ENCODE data around the gene PGAP6. TPM values are rescaled to one million over a fixed set of nuclear protein-coding genes. Genes with fewer than 3 reads are reported as not detected.
A peak's percentile ranks its signal among the peaks of the same experiment; 100 is the strongest.

The PGAP6 gene
- total and polyA plus RNA-seq, 2 of the 13 experiments (the other 11 are each of a cell fraction or from before 2014, with no cell fraction given) = 52.7 to 136 TPM

DNA sequence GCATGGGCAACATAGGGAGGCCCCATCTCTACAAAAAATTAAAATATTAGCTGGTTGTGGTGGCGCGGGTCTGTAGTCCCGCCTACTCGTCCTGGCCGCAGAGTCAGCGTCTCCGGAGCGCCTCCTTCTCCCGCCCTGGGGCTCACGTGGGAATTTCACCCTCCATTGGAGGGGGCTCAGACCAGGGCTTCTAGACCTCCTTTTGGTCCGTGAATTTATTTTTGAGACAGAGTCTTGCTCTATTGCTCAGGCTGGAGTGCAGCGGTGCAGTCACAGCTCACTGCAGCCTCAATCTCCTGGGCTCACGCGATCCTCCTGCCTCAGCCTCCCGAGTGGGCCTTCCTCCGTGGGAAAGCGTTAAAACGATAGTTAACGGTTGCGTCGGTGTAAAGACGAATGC lies 14.8 kb upstream of the PGAP6 start:
- Histone ChIP-seq H3K9me3 (ENCODE audit: low read length) (no peaks in the 10 kb centered on the region), H3K4me1 (ENCODE audit: insufficient read depth, low read length) (peaks cover 37% of the 10 kb centered on the region), H3K4me2 (ENCODE audit: low read depth, low read length) (peak overlapping the region; percentile 99), H3K27me3 (ENCODE audit: control insufficient read depth in 1 of 2, insufficient read depth in 2 of 2, low read length in 2 of 2) (no peaks in the 10 kb centered on the region), H3K36me3 (replicated peaks in 1 of 2; ENCODE audit: control insufficient read depth in 1 of 2, insufficient read depth in 2 of 2, low read length in 2 of 2) (peaks cover 0 to 4% of the 10 kb centered on the region in 2 experiments; a peak in 2 of 5 replicates), H3K4me3 (replicated peaks in 1 of 3; ENCODE audit: insufficient read depth in 1 of 3, low read depth in 2 of 3, low read length in 3 of 3) (peak overlapping the region; percentile 60 to 81 (median 81)), H3K79me2 (ENCODE audit: insufficient read depth, low read length) (peaks cover 14% of the 10 kb centered on the region), H4K20me1 (ENCODE audit: insufficient read depth, low read length) (no peaks in the 10 kb centered on the region), H3K9ac (ENCODE audit: insufficient read depth, low read depth, low read length) (peak overlapping the region; percentile 88), H2AFZ (ENCODE audit: low read length) (no peak overlapping the region), H3K27ac (ENCODE audit: extremely low read length, insufficient read depth, low read length) (peak overlapping the region; percentile 94)
- intact Hi-C loops (cut with micrococcal nuclease; ENCODE audit: unreplicated experiment) = no loop called here
- ChIA-PET CTCF (ENCODE audit: low intra/inter-chr PET ratio, low total read pairs) (no interaction called here), POLR2A (interaction anchor here (0.9 to 1.7 kb wide), 3 partner anchors 9 to 131 kb away, joined by 3 to 10 read pairs (median 4); partner anchors contain the start of gene CAPN15)
- BruUV-seq (replicated peaks) = no TSS peak
- 0% methylated on average over 11 of the region's 22 CpGs for WGBS (ENCODE audit: low lambda C conversion rate)
- in situ Hi-C loops (cut with HindIII; ENCODE audit: extremely low pct_ligation_motif_present, low pct_unique_long_range_greater_than_20kb) = loop anchor here (5.0 kb wide), 1 partner anchor 101 kb away; no protein-coding TSS in a partner anchor
- peak; percentile 28; the same call in 2 of the 3 replicates for ATAC-seq
- FAIRE-seq = peak; percentile 74
- peak; percentile 65 for DNase-seq (ENCODE audit: low spot score)
- 0 out of 2 replicates have a peak, but pooled peaks have one; percentile 9 for TF ChIP-seq ETV5 (CRISPR knock-in tag; IDR thresholded peaks at IDR 0.05; ENCODE audit: borderline replicate concordance)
- no peak for TF ChIP-seq JDP2 (CRISPR knock-in tag; IDR thresholded peaks at IDR 0.05; ENCODE audit: borderline replicate concordance)
- peak; percentile 45; the same call in 1 of the 2 replicates for TF ChIP-seq PPARG (CRISPR knock-in tag; conservative IDR thresholded peaks at IDR 0.05)
- 0 out of 2 replicates have a peak, but pooled peaks have one; percentile 14 for TF ChIP-seq IKZF5 (CRISPR knock-in tag; IDR thresholded peaks at IDR 0.05)
- TF ChIP-seq FOXO1 (CRISPR knock-in tag; IDR thresholded peaks at IDR 0.05) = 0 out of 2 replicates have a peak, but pooled peaks have one; percentile 23
- TF ChIP-seq BRF2 (CRISPR knock-in tag; IDR thresholded peaks at IDR 0.05) = no peak
- TF ChIP-seq, protein P1, sequence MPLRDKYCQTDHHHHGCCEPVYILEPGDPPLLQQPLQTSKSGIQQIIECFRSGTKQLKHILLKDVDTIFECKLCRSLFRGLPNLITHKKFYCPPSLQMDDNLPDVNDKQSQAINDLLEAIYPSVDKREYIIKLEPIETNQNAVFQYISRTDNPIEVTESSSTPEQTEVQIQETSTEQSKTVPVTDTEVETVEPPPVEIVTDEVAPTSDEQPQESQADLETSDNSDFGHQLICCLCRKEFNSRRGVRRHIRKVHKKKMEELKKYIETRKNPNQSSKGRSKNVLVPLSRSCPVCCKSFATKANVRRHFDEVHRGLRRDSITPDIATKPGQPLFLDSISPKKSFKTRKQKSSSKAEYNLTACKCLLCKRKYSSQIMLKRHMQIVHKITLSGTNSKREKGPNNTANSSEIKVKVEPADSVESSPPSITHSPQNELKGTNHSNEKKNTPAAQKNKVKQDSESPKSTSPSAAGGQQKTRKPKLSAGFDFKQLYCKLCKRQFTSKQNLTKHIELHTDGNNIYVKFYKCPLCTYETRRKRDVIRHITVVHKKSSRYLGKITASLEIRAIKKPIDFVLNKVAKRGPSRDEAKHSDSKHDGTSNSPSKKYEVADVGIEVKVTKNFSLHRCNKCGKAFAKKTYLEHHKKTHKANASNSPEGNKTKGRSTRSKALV (CRISPR knock-in tag; IDR thresholded peaks at IDR 0.05) = 0 out of 2 replicates have a peak, but pooled peaks have one; percentile 44
- peak; percentile 22; the same call in 1 of the 2 replicates for TF ChIP-seq GABPB1 (CRISPR knock-in tag; IDR thresholded peaks at IDR 0.05)
- TF ChIP-seq YY1 (IDR thresholded peaks at IDR 0.05; ENCODE audit: insufficient read depth, insufficient replicate concordance, low read depth, low read length) = peak; percentile 25
- peak; percentile 21; the same call in 1 of the 2 replicates for TF ChIP-seq NFYC (CRISPR knock-in tag; IDR thresholded peaks at IDR 0.05)
- TF ChIP-seq TFE3 (CRISPR knock-in tag; IDR thresholded peaks at IDR 0.05) = 0 out of 2 replicates have a peak, but pooled peaks have one; percentile 33
- peak; percentile 72 for TF ChIP-seq MAX (IDR thresholded peaks at IDR 0.05)
- TF ChIP-seq SALL1 (CRISPR knock-in tag; IDR thresholded peaks at IDR 0.05) = peak; percentile 53
- no peak for TF ChIP-seq MAF1 (CRISPR knock-in tag; IDR thresholded peaks at IDR 0.05; ENCODE audit: borderline replicate concordance)
- TF ChIP-seq SOX6 (IDR thresholded peaks at IDR 0.05) = no peak
- no peak for TF ChIP-seq SOX6 (CRISPR knock-in tag; IDR thresholded peaks at IDR 0.05)
- peak; percentile 69 for TF ChIP-seq KDM2A (CRISPR knock-in tag; IDR thresholded peaks at IDR 0.05; ENCODE audit: borderline replicate concordance, low read depth)
- TF ChIP-seq MLLT10 (CRISPR knock-in tag; IDR thresholded peaks at IDR 0.05) = no peak
- 0 out of 2 replicates have a peak, but pooled peaks have one; percentile 19 for TF ChIP-seq SP5 (CRISPR knock-in tag; IDR thresholded peaks at IDR 0.05; ENCODE audit: borderline replicate concordance, low read depth)
- no peak for TF ChIP-seq DNMT1 (CRISPR knock-in tag; IDR thresholded peaks at IDR 0.05)
